Hepatocyte (in vitro differentiated cells): ENCODE results near the gene ELK3. TPM values are rescaled to one million over a fixed set of nuclear protein-coding genes. Genes with fewer than 3 reads are reported as not detected.

Experiments
- DNase-seq: peaks from one replicate; pipeline ENCODE4 v3.0.0-alpha.2; 2016; ENCODE audit warnings: low spot score
- H2AFZ ChIP-seq: fragments of 200-600 bp; sonication (generic); 2 replicates; pipeline ENCODE4 v1.6.0; 2016; ENCODE audit warnings: antibody characterized with exemption, mild to moderate bottlenecking
- H3K27ac ChIP-seq: fragments of 200-600 bp; sonication (generic); 2 replicates; pipeline ENCODE4 v1.5.1; 2016; ENCODE audit warnings: mild to moderate bottlenecking
- H3K27me3 ChIP-seq: fragments of 200-600 bp; sonication (generic); 2 replicates; pipeline ENCODE4 v1.6.1; 2016
- H3K36me3 ChIP-seq: fragments of 200-600 bp; sonication (generic); replicated peaks from 2 replicates; pipeline ENCODE4 v1.5.1; 2016; ENCODE audit warnings: low read depth; ENCODE audit not compliant: insufficient read depth
- H3K4me1 ChIP-seq: fragments of 200-600 bp; sonication (generic); 2 replicates; pipeline ENCODE4 v1.5.1; 2016; ENCODE audit warnings: mild to moderate bottlenecking, moderate library complexity; ENCODE audit not compliant: insufficient read depth
- H3K4me2 ChIP-seq: fragments of 200-600 bp; sonication (generic); 2 replicates; pipeline ENCODE4 v1.6.0; 2016
- H3K4me3 ChIP-seq: fragments of 200-600 bp; sonication (generic); 2 replicates; pipeline ENCODE4 v1.5.1; 2016; ENCODE audit warnings: mild to moderate bottlenecking
- H3K79me2 ChIP-seq: fragments of 200-600 bp; sonication (generic); 2 replicates; pipeline ENCODE4 v1.6.0; 2017; ENCODE audit warnings: mild to moderate bottlenecking
- H3K9me2 ChIP-seq: fragments of 200-600 bp; sonication (generic); replicated peaks from 2 replicates; pipeline ENCODE4 v1.6.0; 2017; ENCODE audit warnings: mild to moderate bottlenecking; ENCODE audit not compliant: insufficient read depth
- H3K9me3 ChIP-seq: fragments of 200-600 bp; sonication (generic); 2 replicates; pipeline ENCODE4 v1.5.1; 2016; ENCODE audit warnings: low read depth, mild to moderate bottlenecking
- H4K20me1 ChIP-seq: fragments of 200-600 bp; sonication (generic); 2 replicates; pipeline ENCODE4 v1.6.0; 2016; ENCODE audit warnings: mild to moderate bottlenecking; ENCODE audit not compliant: insufficient read depth, poor library complexity, severe bottlenecking
- CTCF ChIP-seq: fragments of 200-600 bp; sonication (generic); IDR thresholded peaks from 2 replicates; pipeline ENCODE4 v1.5.1; 2016; ENCODE audit warnings: antibody characterized with exemption, mild to moderate bottlenecking; ENCODE audit not compliant: poor library complexity
- EZH2 ChIP-seq: fragments of 200-600 bp; sonication (generic); IDR thresholded peaks from 2 replicates; pipeline ENCODE4 v1.6.1; 2016; ENCODE audit warnings: antibody characterized with exemption, mild to moderate bottlenecking, borderline replicate concordance
- EZH2phosphoT487 ChIP-seq: fragments of 200-600 bp; sonication (generic); IDR thresholded peaks from one replicate; pipeline ENCODE4 v1.6.1; 2018; ENCODE audit warnings: antibody characterized with exemption, mild to moderate bottlenecking, low read depth, moderate library complexity; ENCODE audit not compliant: unreplicated experiment, severe bottlenecking
- WGBS: methylation state at CpG from one replicate; pipeline ENCODE4 v1.1.6; 2016; ENCODE audit warnings: low lambda C conversion rate; ENCODE audit errors: missing lambda C conversion rate; 5-methylcytosine and 5-hydroxymethylcytosine counted together
- polyA plus RNA-seq: library from polyadenylated mRNA; unstranded; fragments of >200 nt; fragmentation: Nextera tagmentation; extraction: Ambion mirVana; gene quantifications from 2 replicates; pipeline ENCODE4 v1.2.1, GENCODE V29; 2016
- total RNA-seq: library from RNA; depleted of rRNA; stranded (reverse); fragments of >200 nt; gene quantifications from 2 replicates; pipeline ENCODE4 v1.2.3, GENCODE V29; 2014

The ELK3 gene
- total and polyA plus RNA-seq, 2 experiments from 2014 or later: 12.1 to 12.9 TPM

- H2AFZ ChIP-seq: no peak overlapping the region
- WGBS: 88% methylated on average over 3 of the region's 3 CpGs
- TF ChIP-seq CTCF: no peak
- no peak for TF ChIP-seq EZH2
- no peak for TF ChIP-seq EZH2phosphoT487
- no peak overlapping the region for H3K4me3 ChIP-seq
- H3K9me2 ChIP-seq: no peaks in the 10 kb centered on the region
- DNase-seq: no peak
- H3K9me3 ChIP-seq: no peaks in the 10 kb centered on the region
- H3K79me2 ChIP-seq: no peaks in the 10 kb centered on the region
- H3K27me3 ChIP-seq: no peaks in the 10 kb centered on the region
- no peak overlapping the region for H3K4me2 ChIP-seq
- no peaks in the 10 kb centered on the region for H3K4me1 ChIP-seq
- no peaks in the 10 kb centered on the region for H4K20me1 ChIP-seq
- H3K27ac ChIP-seq: no peak overlapping the region
- no peaks in the 10 kb centered on the region for H3K36me3 ChIP-seq
Observed at GRCh38 chr12:96171905-96172304, 22.3 kb upstream of the ELK3 start.

- Histone ChIP-seq H3K4me2 (no peak overlapping the region), H2AFZ (no peak overlapping the region), H3K4me3 (no peak overlapping the region), H3K4me1 (no peaks in the 10 kb centered on the region), H3K36me3 (no peaks in the 10 kb centered on the region), H3K27me3 (no peaks in the 10 kb centered on the region), H3K79me2 (no peaks in the 10 kb centered on the region), H3K27ac (no peak overlapping the region), H4K20me1 (no peaks in the 10 kb centered on the region), H3K9me3 (no peaks in the 10 kb centered on the region), H3K9me2 (no peaks in the 10 kb centered on the region)
- TF ChIP-seq EZH2 (no peak), EZH2phosphoT487 (no peak), CTCF (no peak)
- 89% methylated on average over 4 of the region's 4 CpGs for WGBS
- DNase-seq: no peak
Observed at GRCh38 chr12:96172981-96173380, 21.2 kb upstream of the ELK3 start.

- no peaks in the 10 kb centered on the region for H3K9me2 ChIP-seq
- TF ChIP-seq CTCF: no peak
- no peak for TF ChIP-seq EZH2
- TF ChIP-seq EZH2phosphoT487: no peak
- DNase-seq: no peak
- no peak overlapping the region for H3K27ac ChIP-seq
- no peak overlapping the region for H3K4me2 ChIP-seq
- H3K79me2 ChIP-seq: no peaks in the 10 kb centered on the region
- no peaks in the 10 kb centered on the region for H3K4me1 ChIP-seq
- H3K36me3 ChIP-seq: no peaks in the 10 kb centered on the region
- no peaks in the 10 kb centered on the region for H3K9me3 ChIP-seq
- no peak overlapping the region for H3K4me3 ChIP-seq
- WGBS: 95% methylated on average over 1 of the region's 1 CpG
- H4K20me1 ChIP-seq: no peaks in the 10 kb centered on the region
- no peaks in the 10 kb centered on the region for H3K27me3 ChIP-seq
- H2AFZ ChIP-seq: no peak overlapping the region
Observed at GRCh38 chr12:96176575-96176974, 17.6 kb upstream of the ELK3 start.

- Histone ChIP-seq H2AFZ (no peak overlapping the region), H3K27ac (no peak overlapping the region), H4K20me1 (no peaks in the 10 kb centered on the region), H3K9me3 (no peaks in the 10 kb centered on the region), H3K4me3 (no peak overlapping the region), H3K36me3 (no peaks in the 10 kb centered on the region), H3K9me2 (no peaks in the 10 kb centered on the region), H3K27me3 (no peaks in the 10 kb centered on the region), H3K79me2 (no peaks in the 10 kb centered on the region), H3K4me1 (no peaks in the 10 kb centered on the region), H3K4me2 (no peak overlapping the region)
- no peak for TF ChIP-seq EZH2phosphoT487
- no peak for TF ChIP-seq EZH2
- no peak for TF ChIP-seq CTCF
- WGBS: 100% methylated on average over 1 of the region's 1 CpG
- DNase-seq: no peak
Observed at GRCh38 chr12:96177013-96177412, 17.2 kb upstream of the ELK3 start.
